Suprapubic skin (tissue), 3 donors: Measurements from ENCODE around the gene METTL21C.

Source experiments
- EP300 ChIP-seq: sonication (generic); formaldehyde crosslinking; IDR thresholded peaks from one replicate; pipeline ENCODE4 v1.6.1; 2017; ENCODE audit warnings: antibody characterized with exemption
- TF ChIP-seq, protein P1 (sequence below), 2 donors: fragments of 200-600 bp in 1 of 2; fragments of 450-650 bp in 1 of 2; sonication (generic) in 1 of 2; IDR thresholded peaks; one replicate each; pipeline ENCODE4 v1.5.1; 2016 to 2019; ENCODE audit warnings: antibody characterized with exemption in 2 of 2, mild to moderate bottlenecking in 1 of 2, moderate library complexity in 1 of 2

DNA sequence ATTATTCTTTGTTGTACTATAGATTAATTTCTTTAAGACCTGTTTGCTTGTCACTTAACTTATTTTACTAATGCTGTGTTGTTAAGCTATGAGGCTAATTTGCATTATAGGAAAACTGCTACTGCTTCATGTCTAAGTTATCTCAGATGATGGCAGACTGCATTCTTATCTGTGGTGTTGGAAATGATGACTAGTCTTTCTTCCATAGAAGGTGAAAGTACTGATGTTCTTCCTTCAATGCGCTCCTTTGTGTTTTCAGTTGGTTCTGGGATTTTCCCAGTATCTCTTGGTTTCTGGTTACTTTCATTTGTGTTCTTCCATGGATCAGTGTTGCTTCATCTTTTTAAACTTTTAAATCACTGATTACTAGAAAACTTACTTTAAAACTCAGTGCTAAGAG, 51.2 kb downstream of the METTL21C start:
- TF ChIP-seq, protein P1, sequence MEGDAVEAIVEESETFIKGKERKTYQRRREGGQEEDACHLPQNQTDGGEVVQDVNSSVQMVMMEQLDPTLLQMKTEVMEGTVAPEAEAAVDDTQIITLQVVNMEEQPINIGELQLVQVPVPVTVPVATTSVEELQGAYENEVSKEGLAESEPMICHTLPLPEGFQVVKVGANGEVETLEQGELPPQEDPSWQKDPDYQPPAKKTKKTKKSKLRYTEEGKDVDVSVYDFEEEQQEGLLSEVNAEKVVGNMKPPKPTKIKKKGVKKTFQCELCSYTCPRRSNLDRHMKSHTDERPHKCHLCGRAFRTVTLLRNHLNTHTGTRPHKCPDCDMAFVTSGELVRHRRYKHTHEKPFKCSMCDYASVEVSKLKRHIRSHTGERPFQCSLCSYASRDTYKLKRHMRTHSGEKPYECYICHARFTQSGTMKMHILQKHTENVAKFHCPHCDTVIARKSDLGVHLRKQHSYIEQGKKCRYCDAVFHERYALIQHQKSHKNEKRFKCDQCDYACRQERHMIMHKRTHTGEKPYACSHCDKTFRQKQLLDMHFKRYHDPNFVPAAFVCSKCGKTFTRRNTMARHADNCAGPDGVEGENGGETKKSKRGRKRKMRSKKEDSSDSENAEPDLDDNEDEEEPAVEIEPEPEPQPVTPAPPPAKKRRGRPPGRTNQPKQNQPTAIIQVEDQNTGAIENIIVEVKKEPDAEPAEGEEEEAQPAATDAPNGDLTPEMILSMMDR (IDR thresholded peaks at IDR 0.05): no peak
- no peak for TF ChIP-seq EP300
